ENCODE results near the gene RNF208.

The RNF208 gene

DNA sequence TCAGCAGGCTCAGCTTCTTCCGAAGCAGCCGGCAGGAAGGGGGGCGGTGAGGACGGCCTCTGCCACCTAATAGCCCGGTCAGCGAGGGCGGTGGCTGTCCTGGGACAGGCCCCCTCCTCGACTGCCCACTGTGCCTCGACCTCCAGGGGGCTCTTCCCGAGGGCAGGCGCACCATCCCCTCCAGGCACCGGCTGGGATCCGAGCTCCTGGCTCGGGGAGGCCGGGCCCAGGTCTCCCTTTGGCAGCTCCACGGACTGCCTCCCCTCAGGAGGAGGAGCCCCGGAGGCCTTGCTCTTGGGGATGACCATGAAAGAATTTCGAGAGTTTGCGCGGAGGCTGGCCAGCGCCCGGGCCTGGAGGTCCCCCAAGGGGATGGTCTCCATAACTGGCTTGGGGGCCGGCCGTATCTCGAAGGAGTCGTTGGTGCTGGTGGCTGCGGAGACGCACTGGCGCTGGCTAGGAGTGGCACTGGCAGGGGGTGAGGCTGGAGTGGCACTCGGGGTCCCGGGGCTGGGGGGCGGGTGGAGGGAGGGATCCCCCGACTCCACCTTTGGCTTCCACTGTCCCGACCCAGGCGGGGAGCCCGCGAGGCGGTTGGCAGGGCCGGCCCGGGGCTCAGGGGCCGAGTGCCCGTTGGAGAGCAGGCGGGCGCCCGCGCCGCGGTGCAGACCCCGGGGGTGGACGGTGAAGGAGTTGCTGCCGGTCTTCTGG, 22.5 kb downstream of the RNF208 start:
- POLR2A ChIA-PET = interaction anchor here (1.1 kb wide), 1 partner anchor 41 kb away, joined by 4 read pairs; the partner anchor contains the start of gene TUBB4B
- DNase-seq (ENCODE audit: extremely low spot score) = no peak
- CTCF ChIA-PET = interaction anchor here (1.5 to 2.0 kb wide), 3 partner anchors 11 to 24 kb away, joined by 6 to 13 read pairs (median 6); partner anchors contain the start of genes ANAPC2 and SSNA1
- TF ChIP-seq, protein P1, sequence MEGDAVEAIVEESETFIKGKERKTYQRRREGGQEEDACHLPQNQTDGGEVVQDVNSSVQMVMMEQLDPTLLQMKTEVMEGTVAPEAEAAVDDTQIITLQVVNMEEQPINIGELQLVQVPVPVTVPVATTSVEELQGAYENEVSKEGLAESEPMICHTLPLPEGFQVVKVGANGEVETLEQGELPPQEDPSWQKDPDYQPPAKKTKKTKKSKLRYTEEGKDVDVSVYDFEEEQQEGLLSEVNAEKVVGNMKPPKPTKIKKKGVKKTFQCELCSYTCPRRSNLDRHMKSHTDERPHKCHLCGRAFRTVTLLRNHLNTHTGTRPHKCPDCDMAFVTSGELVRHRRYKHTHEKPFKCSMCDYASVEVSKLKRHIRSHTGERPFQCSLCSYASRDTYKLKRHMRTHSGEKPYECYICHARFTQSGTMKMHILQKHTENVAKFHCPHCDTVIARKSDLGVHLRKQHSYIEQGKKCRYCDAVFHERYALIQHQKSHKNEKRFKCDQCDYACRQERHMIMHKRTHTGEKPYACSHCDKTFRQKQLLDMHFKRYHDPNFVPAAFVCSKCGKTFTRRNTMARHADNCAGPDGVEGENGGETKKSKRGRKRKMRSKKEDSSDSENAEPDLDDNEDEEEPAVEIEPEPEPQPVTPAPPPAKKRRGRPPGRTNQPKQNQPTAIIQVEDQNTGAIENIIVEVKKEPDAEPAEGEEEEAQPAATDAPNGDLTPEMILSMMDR (IDR thresholded peaks at IDR 0.05; ENCODE audit: control extremely low read depth, extremely low read depth, low read depth, missing control alignments) = no peak

GRCh38 chr9:137198902-137199283, 23.1 kb downstream of the RNF208 start:
- TF ChIP-seq, protein P1 (IDR thresholded peaks at IDR 0.05; ENCODE audit: control extremely low read depth, extremely low read depth, low read depth, missing control alignments) = no peak
- POLR2A ChIA-PET = interaction anchor here (1.0 to 1.1 kb wide), 2 partner anchors 10 to 42 kb away, joined by 4 to 5 read pairs; partner anchors contain the start of genes ANAPC2, SSNA1 and TUBB4B

DNA sequence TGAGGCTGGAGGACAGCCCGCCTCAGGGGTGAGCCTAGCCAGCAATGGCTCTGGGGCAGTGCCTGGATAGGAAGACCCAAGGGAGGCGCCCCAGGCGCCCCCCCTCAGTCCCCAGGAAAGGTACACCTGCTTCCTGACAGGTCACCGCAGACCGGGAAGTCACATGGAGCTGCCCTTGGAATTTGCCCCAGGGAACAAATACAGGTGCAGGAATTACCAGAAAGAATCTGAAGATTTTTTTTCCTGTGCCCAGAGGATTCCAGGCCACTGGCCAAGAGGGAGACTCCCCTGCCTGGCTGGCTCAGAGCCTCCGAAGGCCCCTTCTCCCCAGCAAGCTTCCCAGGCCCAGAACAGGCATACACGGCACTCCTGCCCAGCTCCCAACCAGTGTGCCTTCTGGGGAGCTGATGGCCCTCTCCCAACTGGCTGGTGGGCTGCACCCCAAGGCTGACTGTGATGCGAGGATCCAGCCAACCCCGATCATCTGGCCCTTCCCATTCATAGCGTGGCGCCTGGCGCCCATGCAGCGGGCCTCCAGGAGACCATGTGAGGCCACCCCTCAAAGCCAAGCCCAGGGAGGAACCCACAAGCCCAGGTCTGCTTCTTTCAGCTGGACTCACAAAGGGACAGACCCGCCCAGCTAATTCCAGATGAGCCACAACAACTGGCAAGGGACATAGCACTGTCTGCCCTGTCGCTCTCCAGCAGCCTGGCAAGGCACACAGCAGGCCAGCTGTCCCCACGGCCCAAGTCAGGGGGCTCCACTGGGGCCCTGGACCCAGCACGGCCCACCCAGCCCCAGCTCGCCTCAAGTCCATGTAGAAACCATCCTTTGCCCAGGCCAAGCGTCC, 23.8 kb downstream of the RNF208 start:
- TF ChIP-seq, protein P1 (IDR thresholded peaks at IDR 0.05; ENCODE audit: control extremely low read depth, extremely low read depth, low read depth, missing control alignments) = no peak
- ChIA-PET POLR2A (interaction anchor here (1.0 to 1.1 kb wide), 2 partner anchors 9 to 42 kb away, joined by 4 to 5 read pairs; partner anchors contain the start of genes ANAPC2, SSNA1 and TUBB4B), CTCF (interaction anchor here (1.5 to 2.0 kb wide), 3 partner anchors 10 to 25 kb away, joined by 6 to 13 read pairs (median 6); partner anchors contain the start of genes ANAPC2 and SSNA1)
- no peak for DNase-seq (ENCODE audit: extremely low spot score)

More at GRCh38 chr9:137198902-137199283, 23.1 kb downstream of the RNF208 start:
- DNase-seq (ENCODE audit: extremely low spot score) = no peak
- CTCF ChIA-PET = interaction anchor here (1.5 to 2.0 kb wide), 3 partner anchors 10 to 24 kb away, joined by 6 to 13 read pairs (median 6); partner anchors contain the start of genes ANAPC2 and SSNA1

GRCh38 chr9:137195525-137196220, 26.4 kb downstream of the RNF208 start:
- TF ChIP-seq, protein P1 (IDR thresholded peaks at IDR 0.05; ENCODE audit: control extremely low read depth, extremely low read depth, low read depth, missing control alignments) = no peak
- DNase-seq (ENCODE audit: extremely low spot score) = no peak
- CTCF ChIA-PET = interaction anchor here (1.6 to 2.8 kb wide), 2 partner anchors 21 to 42 kb away, joined by 4 to 13 read pairs; no protein-coding TSS in a partner anchor
- POLR2A ChIA-PET = interaction anchor here (0.5 kb wide), 1 partner anchor 468 kb away, joined by 3 read pairs; no protein-coding TSS in a partner anchor

DNA sequence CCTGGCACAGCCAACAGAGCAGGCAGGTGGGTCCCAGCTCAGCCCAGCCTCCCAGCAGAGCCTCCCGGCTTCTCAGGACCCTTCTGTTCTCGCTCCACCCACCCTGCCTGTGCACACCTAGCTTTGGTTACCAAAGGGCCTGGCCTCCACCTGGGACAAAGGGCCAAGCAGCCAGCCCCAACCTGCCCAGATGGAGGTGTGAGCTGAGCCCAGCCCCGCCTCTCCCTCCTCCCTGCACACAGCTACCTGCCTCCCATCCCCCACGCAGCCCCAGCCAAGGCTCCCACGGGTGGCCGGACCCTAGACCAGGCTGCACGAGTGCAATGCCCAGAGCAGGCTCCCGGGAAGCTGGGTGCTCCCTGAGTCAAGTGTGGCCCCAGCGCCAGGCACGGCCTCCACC, 27.1 kb downstream of the RNF208 start:
- ChIA-PET POLR2A (no interaction called here), CTCF (interaction anchor here (1.6 to 2.8 kb wide), 2 partner anchors 21 to 42 kb away, joined by 4 to 13 read pairs; no protein-coding TSS in a partner anchor)
- no peak for DNase-seq (ENCODE audit: extremely low spot score)
- TF ChIP-seq, protein P1 (IDR thresholded peaks at IDR 0.05; ENCODE audit: control extremely low read depth, extremely low read depth, low read depth, missing control alignments) = no peak

All from GM10248 (cell line).